Caco-2 (cell line): Measurements from ENCODE around the gene HOXD10. TPM values are rescaled to one million over a fixed set of nuclear protein-coding genes. Genes with fewer than 3 reads are reported as not detected.

Experiments
- BruUV-seq: library from RNA; stranded (reverse); fragments of 400-500 nt; replicated peaks from 2 replicates; lab custom pipeline; 2021; lab: Mats Ljungman, UMichigan
- CTCF ChIA-PET: fragments of 300-600 bp; sonication (Branson Sonifier 250); formaldehyde crosslinking; loops from one replicate; lab custom pipeline; 2022; ENCODE audit warnings: antibody characterized with exemption; lab: Charles Lee
- POLR2A ChIA-PET: fragments of 300-600 bp; sonication (Branson Sonifier 250); formaldehyde crosslinking; loops from one replicate; lab custom pipeline; 2022; ENCODE audit warnings: antibody characterized with exemption; lab: Charles Lee
- DNase-seq, 2 experiments: peaks; one replicate each; pipeline versions ENCODE4 v3.0.0 to v3.0.0-alpha.2; 2020 to 2022
- H3K27me3 ChIP-seq: replicated peaks from 2 replicates; pipeline ENCODE4 v1.6.0; 2011; ENCODE audit warnings: low read length; ENCODE audit not compliant: control insufficient read depth, insufficient read depth
- H3K36me3 ChIP-seq: 2 replicates; pipeline ENCODE4 v1.5.1; 2011; ENCODE audit warnings: low read length; ENCODE audit not compliant: control insufficient read depth, insufficient read depth
- H3K4me1 ChIP-seq: fragments of 250-450 bp; sonication (Bioruptor Pico); 2 replicates; pipeline ENCODE4 v1.5.1; 2020; ENCODE audit warnings: mild to moderate bottlenecking
- H3K4me3 ChIP-seq: 2 replicates; pipeline ENCODE4 v1.5.1; 2011; ENCODE audit warnings: low read depth, mild to moderate bottlenecking, control low read depth, low read length
- H3K9me3 ChIP-seq: fragments of 250-450 bp; sonication (Bioruptor Pico); 2 replicates; pipeline ENCODE4 v1.5.1; 2020; ENCODE audit warnings: mild to moderate bottlenecking, moderate library complexity
- H3K27ac Mint-ChIP-seq: one replicate; pipeline ENCODE4 v1.8.0; 2022; ENCODE audit warnings: mixed read lengths; ENCODE audit not compliant: unreplicated experiment
- H3K27me3 Mint-ChIP-seq: one replicate; pipeline ENCODE4 v1.8.0; 2022; ENCODE audit warnings: mixed read lengths; ENCODE audit not compliant: insufficient read depth, unreplicated experiment
- H3K36me3 Mint-ChIP-seq: one replicate; pipeline ENCODE4 v1.8.0; 2022; ENCODE audit warnings: mild to moderate bottlenecking, mixed read lengths; ENCODE audit not compliant: insufficient read depth, unreplicated experiment
- H3K4me1 Mint-ChIP-seq: one replicate; pipeline ENCODE4 v1.8.0; 2022; ENCODE audit warnings: low read depth, mixed read lengths; ENCODE audit not compliant: unreplicated experiment
- H3K4me3 Mint-ChIP-seq: one replicate; pipeline ENCODE4 v1.8.0; 2022; ENCODE audit warnings: mild to moderate bottlenecking, moderate library complexity, mixed read lengths; ENCODE audit not compliant: unreplicated experiment
- H3K9me3 Mint-ChIP-seq: one replicate; pipeline ENCODE4 v1.8.0; 2022; ENCODE audit warnings: mixed read lengths; ENCODE audit not compliant: unreplicated experiment
- intact Hi-C: fragments of 100-400 bp; cut with micrococcal nuclease; formaldehyde crosslinking; loops from one replicate; pipeline ENCODE4 v1.10.0; 2022; ENCODE audit not compliant: unreplicated experiment
- total RNA-seq: library from RNA; stranded (reverse); gene quantifications from 2 replicates; pipeline ENCODE4 v1.2.3, GENCODE V29; 2022
- TF ChIP-seq, protein P1 (sequence below), 2 experiments: fragments of 200-600 bp in 1 of 2; IDR thresholded peaks; 1 replicate in 1 of 2; 2 replicates in 1 of 2; pipeline versions ENCODE4 v1.5.1 to v1.8.0; 2011 to 2022; ENCODE audit warnings: antibody characterized with exemption in 1 of 2, control low read depth in 1 of 2, inconsistent platforms in 1 of 2, low read depth in 1 of 2, low read length in 1 of 2, mild to moderate bottlenecking in 1 of 2, moderate library complexity in 1 of 2; ENCODE audit not compliant: insufficient read depth in 1 of 2, severe bottlenecking in 1 of 2, unreplicated experiment in 1 of 2

The HOXD10 gene
- total RNA-seq, 1 experiment from 2014 or later: not detected

DNA sequence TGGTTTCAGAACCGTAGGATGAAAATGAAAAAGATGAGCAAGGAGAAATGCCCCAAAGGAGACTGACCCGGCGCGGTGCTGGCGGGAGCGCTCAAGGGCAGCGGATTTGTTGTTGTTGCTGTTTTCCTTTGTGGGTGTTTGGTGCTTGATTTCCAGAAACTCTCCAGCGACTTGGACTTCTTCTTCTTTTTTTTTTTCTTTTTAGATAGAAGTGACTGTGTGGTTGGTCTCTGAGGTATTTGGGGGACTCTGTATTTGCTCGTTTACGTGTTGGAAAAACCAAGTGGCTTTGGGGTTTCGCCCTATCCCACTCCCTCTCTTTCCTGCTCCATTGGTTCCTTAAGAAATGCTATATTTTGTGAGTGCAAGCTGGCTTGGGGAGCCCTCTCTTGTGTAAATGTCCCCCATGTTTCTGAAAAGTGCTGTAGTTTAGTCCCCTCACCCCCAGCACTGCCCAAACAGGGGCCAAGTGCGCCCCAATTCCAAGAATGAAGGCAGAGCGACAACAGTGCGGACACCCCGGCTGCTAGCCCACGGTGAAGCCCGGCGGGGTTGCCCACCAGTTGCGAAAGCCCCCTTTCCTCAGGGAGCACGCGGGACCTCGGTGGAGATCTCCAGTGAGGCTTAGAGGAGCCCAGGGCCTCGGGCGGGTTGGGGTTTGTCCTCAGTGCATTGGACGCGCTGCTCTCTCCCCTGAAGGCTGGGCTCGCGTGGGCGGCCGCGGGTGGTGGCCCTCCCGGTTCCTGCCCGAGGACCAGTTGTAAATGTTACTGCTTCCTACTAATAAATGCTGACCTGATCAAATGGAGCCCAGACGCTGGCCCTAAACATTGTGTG, 7.8 kb downstream of the HOXD10 start:
- H3K36me3 Mint-ChIP-seq: no peaks in the 10 kb centered on the region
- POLR2A ChIA-PET: no interaction called here
- Histone ChIP-seq H3K27me3 (peaks cover 18% of the 10 kb centered on the region), H3K4me3 (no peak overlapping the region), H3K4me1 (peaks cover 22% of the 10 kb centered on the region), H3K9me3 (no peaks in the 10 kb centered on the region), H3K36me3 (no peaks in the 10 kb centered on the region)
- CTCF ChIA-PET: interaction anchor here (0.5 kb wide), 1 partner anchor 50 kb away, joined by 3 read pairs; no protein-coding TSS in a partner anchor
- H3K27me3 Mint-ChIP-seq: peaks cover 71% of the 10 kb centered on the region
- no TSS peak for BruUV-seq
- H3K27ac Mint-ChIP-seq: no peak overlapping the region
- intact Hi-C loops: loop anchor here (10.0 kb wide), 2 partner anchors 260 to 690 kb away; no protein-coding TSS in a partner anchor
- DNase-seq: no peak
- TF ChIP-seq, protein P1, sequence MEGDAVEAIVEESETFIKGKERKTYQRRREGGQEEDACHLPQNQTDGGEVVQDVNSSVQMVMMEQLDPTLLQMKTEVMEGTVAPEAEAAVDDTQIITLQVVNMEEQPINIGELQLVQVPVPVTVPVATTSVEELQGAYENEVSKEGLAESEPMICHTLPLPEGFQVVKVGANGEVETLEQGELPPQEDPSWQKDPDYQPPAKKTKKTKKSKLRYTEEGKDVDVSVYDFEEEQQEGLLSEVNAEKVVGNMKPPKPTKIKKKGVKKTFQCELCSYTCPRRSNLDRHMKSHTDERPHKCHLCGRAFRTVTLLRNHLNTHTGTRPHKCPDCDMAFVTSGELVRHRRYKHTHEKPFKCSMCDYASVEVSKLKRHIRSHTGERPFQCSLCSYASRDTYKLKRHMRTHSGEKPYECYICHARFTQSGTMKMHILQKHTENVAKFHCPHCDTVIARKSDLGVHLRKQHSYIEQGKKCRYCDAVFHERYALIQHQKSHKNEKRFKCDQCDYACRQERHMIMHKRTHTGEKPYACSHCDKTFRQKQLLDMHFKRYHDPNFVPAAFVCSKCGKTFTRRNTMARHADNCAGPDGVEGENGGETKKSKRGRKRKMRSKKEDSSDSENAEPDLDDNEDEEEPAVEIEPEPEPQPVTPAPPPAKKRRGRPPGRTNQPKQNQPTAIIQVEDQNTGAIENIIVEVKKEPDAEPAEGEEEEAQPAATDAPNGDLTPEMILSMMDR (IDR thresholded peaks at IDR 0.05; ENCODE audit: insufficient read depth in 1 of 2, low read depth in 1 of 2, low read length in 1 of 2, severe bottlenecking in 1 of 2, unreplicated experiment in 1 of 2): no peak
- no peaks in the 10 kb centered on the region for H3K9me3 Mint-ChIP-seq
- H3K4me3 Mint-ChIP-seq: peak overlapping the region; percentile 72
- peaks cover 16% of the 10 kb centered on the region for H3K4me1 Mint-ChIP-seq

DNA sequence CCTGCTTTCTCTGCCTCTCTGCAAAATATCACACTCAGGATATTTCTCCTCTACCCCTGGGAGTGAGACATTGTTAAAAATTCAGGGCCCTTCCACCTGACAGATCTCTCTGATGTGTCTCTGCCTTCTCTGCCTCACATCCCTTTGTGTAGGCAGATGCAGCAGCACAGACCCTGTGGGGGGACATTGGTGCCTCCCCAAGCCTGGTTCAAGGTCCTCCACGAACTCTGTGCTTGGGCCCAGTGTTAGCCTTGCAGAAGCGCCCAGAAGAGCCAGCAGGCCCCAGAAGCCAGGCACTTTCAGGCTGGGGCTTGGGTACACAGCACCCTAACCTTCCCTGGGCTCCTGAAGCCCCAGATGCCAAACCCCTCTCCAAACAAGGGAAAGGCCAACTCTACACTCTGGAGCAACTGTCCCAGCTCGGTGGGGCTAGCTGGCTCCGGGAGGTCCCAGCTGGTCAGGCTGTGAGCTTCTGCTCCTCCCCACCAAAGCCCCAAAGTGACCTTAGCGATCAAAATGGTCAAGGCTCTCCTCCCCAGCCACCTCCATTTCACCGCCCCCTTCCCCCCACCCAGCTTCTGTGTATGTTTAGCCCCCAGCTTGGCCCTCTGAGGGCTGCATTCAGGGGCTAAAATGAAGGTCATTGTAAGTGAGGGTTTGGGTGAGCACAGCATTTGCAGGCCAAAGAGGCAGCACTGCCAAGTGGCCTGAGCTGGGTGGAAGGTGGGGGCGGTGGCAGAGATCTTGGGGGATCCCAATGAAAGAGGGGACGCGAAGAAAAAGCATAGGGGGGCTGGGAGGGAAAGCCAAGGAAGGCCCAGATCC, 8.6 kb downstream of the HOXD10 start:
- Histone ChIP-seq H3K4me3 (no peak overlapping the region), H3K36me3 (no peaks in the 10 kb centered on the region), H3K27me3 (peaks cover 19% of the 10 kb centered on the region), H3K4me1 (peaks cover 23% of the 10 kb centered on the region), H3K9me3 (no peaks in the 10 kb centered on the region)
- ChIA-PET CTCF (interaction anchor here (4.0 kb wide), 1 partner anchor 331 kb away, joined by 64 read pairs; no protein-coding TSS in a partner anchor), POLR2A (no interaction called here)
- TF ChIP-seq, protein P1 (IDR thresholded peaks at IDR 0.05; ENCODE audit: insufficient read depth in 1 of 2, low read depth in 1 of 2, low read length in 1 of 2, severe bottlenecking in 1 of 2, unreplicated experiment in 1 of 2): no peak
- Mint-ChIP-seq H3K4me1 (peaks cover 16% of the 10 kb centered on the region), H3K4me3 (no peak overlapping the region), H3K27me3 (peaks cover 62% of the 10 kb centered on the region), H3K9me3 (no peaks in the 10 kb centered on the region), H3K36me3 (no peaks in the 10 kb centered on the region), H3K27ac (no peak overlapping the region)
- intact Hi-C loops: loop anchor here (10.0 kb wide), 2 partner anchors 260 to 690 kb away; no protein-coding TSS in a partner anchor
- DNase-seq: no peak
- no TSS peak for BruUV-seq

DNA sequence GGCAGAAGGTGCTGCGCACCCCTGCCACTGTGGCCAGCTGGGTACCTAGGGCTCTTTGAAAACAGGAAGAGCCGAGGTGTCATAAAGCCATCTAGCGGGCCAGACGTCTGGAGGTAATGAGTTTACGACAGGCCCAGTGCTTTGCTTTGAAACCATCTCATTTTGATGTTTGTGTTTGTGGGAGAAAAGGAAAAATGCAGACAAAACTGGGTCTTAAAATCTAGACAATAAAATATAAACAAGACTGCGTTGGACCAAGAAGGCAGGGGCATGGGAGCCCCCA, 9.1 kb downstream of the HOXD10 start:
- Histone ChIP-seq H3K36me3 (no peaks in the 10 kb centered on the region), H3K4me3 (no peak overlapping the region), H3K4me1 (peaks cover 27% of the 10 kb centered on the region), H3K27me3 (peaks cover 20% of the 10 kb centered on the region), H3K9me3 (no peaks in the 10 kb centered on the region)
- Mint-ChIP-seq H3K9me3 (no peaks in the 10 kb centered on the region), H3K36me3 (no peaks in the 10 kb centered on the region), H3K4me1 (peaks cover 16% of the 10 kb centered on the region), H3K27me3 (peaks cover 58% of the 10 kb centered on the region), H3K4me3 (no peak overlapping the region), H3K27ac (no peak overlapping the region)
- TF ChIP-seq, protein P1 (IDR thresholded peaks at IDR 0.05; ENCODE audit: insufficient read depth in 1 of 2, low read depth in 1 of 2, low read length in 1 of 2, severe bottlenecking in 1 of 2, unreplicated experiment in 1 of 2): no peak
- CTCF ChIA-PET: interaction anchor here (4.0 kb wide), 1 partner anchor 330 kb away, joined by 64 read pairs; no protein-coding TSS in a partner anchor
- no peak for DNase-seq
- POLR2A ChIA-PET: no interaction called here
- no TSS peak for BruUV-seq
- intact Hi-C loops: loop anchor here (2.0 to 10.0 kb wide), 3 partner anchors 259 to 1021 kb away; no protein-coding TSS in a partner anchor
